Upper lobe of left lung (tissue), 6 donors: Measurements from ENCODE around the gene DAZAP1. TPM values are rescaled to one million over a fixed set of nuclear protein-coding genes. Genes with fewer than 3 reads are reported as not detected.
A peak's percentile ranks its signal among the peaks of the same experiment; 100 is the strongest.

Source experiments
- ATAC-seq, 2 donors: fragments of 200-7000 bp; cut with Tn5 transposase; one replicate each; pipeline ENCODE4 v1.9.1; 2022; ENCODE audit warnings: mild to moderate bottlenecking in 2 of 2, moderate library complexity in 2 of 2; ENCODE audit not compliant: low FRiP score in 2 of 2
- DNase-seq, 2 donors: peaks; one replicate each; pipeline ENCODE4 v3.0.0-alpha.2; 2019 to 2020
- H3K27ac ChIP-seq, 4 donors: fragments of 200-600 bp; sonication (generic); one replicate each; pipeline ENCODE4 v1.5.1; 2016 to 2019
- H3K27me3 ChIP-seq, 4 donors: fragments of 200-600 bp; sonication (generic); one replicate each; pipeline ENCODE4 v1.5.1; 2017 to 2019
- H3K36me3 ChIP-seq, 4 donors: fragments of 200-600 bp; sonication (generic); one replicate each; pipeline ENCODE4 v1.5.1; 2016 to 2019
- H3K4me1 ChIP-seq, 4 donors: fragments of 200-600 bp; sonication (generic); one replicate each; pipeline ENCODE4 v1.5.1; 2018 to 2019
- H3K4me3 ChIP-seq, 4 donors: fragments of 200-600 bp; sonication (generic); one replicate each; pipeline ENCODE4 v1.5.1; 2017 to 2019; ENCODE audit warnings: mild to moderate bottlenecking in 2 of 4, moderate library complexity in 1 of 4
- H3K9me3 ChIP-seq, 4 donors: fragments of 200-600 bp; sonication (generic); one replicate each; pipeline ENCODE4 v1.5.1; 2018 to 2019
- CTCF ChIP-seq, 6 experiments: fragments of 450-650 bp in 4 of 6; fragments of 200-600 bp in 2 of 6; sonication (generic) in 2 of 6; IDR thresholded peaks; one replicate each; pipeline ENCODE4 v1.5.1; 2016 to 2019; ENCODE audit warnings: antibody characterized with exemption in 6 of 6
- EP300 ChIP-seq, 4 donors: sonication (generic); formaldehyde crosslinking; IDR thresholded peaks; one replicate each; pipeline ENCODE4 v1.5.1; 2017; ENCODE audit warnings: antibody characterized with exemption in 4 of 4, control low read depth in 2 of 4
- POLR2A ChIP-seq, 4 donors: fragments of 450-650 bp; IDR thresholded peaks; one replicate each; pipeline ENCODE4 v1.5.1; 2016 to 2017; ENCODE audit warnings: antibody characterized with exemption in 4 of 4, mild to moderate bottlenecking in 2 of 4
- POLR2AphosphoS5 ChIP-seq, 2 donors: sonication (generic); formaldehyde crosslinking; IDR thresholded peaks; one replicate each; pipeline ENCODE4 v1.5.1; 2017; ENCODE audit warnings: antibody characterized with exemption in 2 of 2
- WGBS, 2 donors: methylation state at CpG; one replicate each; pipeline ENCODE4 v1.1.5; 2017 to 2018; 5-methylcytosine and 5-hydroxymethylcytosine counted together
- total RNA-seq, 6 donors: library from RNA; depleted of rRNA in 4 of 6; stranded (reverse); fragments of >200 nt in 4 of 6; gene quantifications; one replicate each; pipeline versions ENCODE4 v1.1.0 to v1.2.1, GENCODE V29; 2016 to 2021
- donor health status: DM: no; HTN: no; CAD: no; lungs with moderate emphysema.
- donor health status: DM: no; HTN: yes; CAD: no; lungs with severe emphysema.

Gene DAZAP1
- total RNA-seq, 6 donors from 2014 or later, result 38.9 to 107 (median 78.7) TPM

- Histone ChIP-seq H3K36me3 (peaks cover 3 to 82% (median 56%) of the 10 kb centered on the region in 4 donors), H3K9me3 (no peaks in the 10 kb centered on the region), H3K27me3 (no peaks in the 10 kb centered on the region), H3K4me3 (no peak overlapping the region), H3K4me1 (no peaks in the 10 kb centered on the region), H3K27ac (peak overlapping the region in 1 of 4 donors; percentile 8)
- 87 to 91% methylated on average over 16 to 20 of the region's 20 CpGs for WGBS, 2 donors
- no peak for DNase-seq
- no peak for ATAC-seq
- TF ChIP-seq EP300 (IDR thresholded peaks at IDR 0.05) (no peak), POLR2AphosphoS5 (IDR thresholded peaks at IDR 0.05) (no peak), POLR2A (IDR thresholded peaks at IDR 0.05) (no peak), CTCF (IDR thresholded peaks at IDR 0.05) (no peak)
Observed at GRCh38 chr19:1373042-1373533, 34.3 kb upstream of the DAZAP1 start.

- TF ChIP-seq CTCF (IDR thresholded peaks at IDR 0.05) (no peak), EP300 (IDR thresholded peaks at IDR 0.05) (no peak), POLR2A (IDR thresholded peaks at IDR 0.05) (no peak), POLR2AphosphoS5 (IDR thresholded peaks at IDR 0.05) (no peak)
- H3K9me3 ChIP-seq, result no peaks in the 10 kb centered on the region
- DNase-seq, result peak in 1 of 2 donors; percentile 82
- H3K4me3 ChIP-seq, result no peak overlapping the region
- peak overlapping the region in 3 of 4 donors; percentile 8 to 28 (median 17) for H3K27ac ChIP-seq
- 66 to 71% methylated on average over 20 to 22 of the region's 22 CpGs for WGBS, 2 donors
- no peaks in the 10 kb centered on the region for H3K4me1 ChIP-seq
- H3K27me3 ChIP-seq, result no peaks in the 10 kb centered on the region
- peaks cover 3 to 82% (median 56%) of the 10 kb centered on the region in 4 donors for H3K36me3 ChIP-seq
- ATAC-seq, result peak in 1 of 2 donors; percentile 23
Observed at GRCh38 chr19:1373534-1374249, 33.7 kb upstream of the DAZAP1 start.

GRCh38 chr19:1374250-1374577, 33.2 kb upstream of the DAZAP1 start:
- no peak overlapping the region for H3K27ac ChIP-seq
- H3K36me3 ChIP-seq, result peaks cover 3 to 77% (median 53%) of the 10 kb centered on the region in 4 donors
- no peaks in the 10 kb centered on the region for H3K9me3 ChIP-seq
- no peak overlapping the region for H3K4me3 ChIP-seq
- no peaks in the 10 kb centered on the region for H3K27me3 ChIP-seq
- ATAC-seq (no peak), DNase-seq (no peak)
- no peak for TF ChIP-seq EP300 (IDR thresholded peaks at IDR 0.05)
- no peak for TF ChIP-seq POLR2A (IDR thresholded peaks at IDR 0.05)
- TF ChIP-seq CTCF (IDR thresholded peaks at IDR 0.05), result no peak
- TF ChIP-seq POLR2AphosphoS5 (IDR thresholded peaks at IDR 0.05), result no peak
- 85 to 95% methylated on average over 11 to 12 of the region's 12 CpGs for WGBS, 2 donors
- H3K4me1 ChIP-seq, result no peaks in the 10 kb centered on the region

- H3K4me3 ChIP-seq, result no peak overlapping the region
- ATAC-seq, result no peak
- TF ChIP-seq CTCF (IDR thresholded peaks at IDR 0.05), result no peak
- no peak for TF ChIP-seq EP300 (IDR thresholded peaks at IDR 0.05)
- no peak for TF ChIP-seq POLR2A (IDR thresholded peaks at IDR 0.05)
- no peak for TF ChIP-seq POLR2AphosphoS5 (IDR thresholded peaks at IDR 0.05)
- H3K27ac ChIP-seq, result no peak overlapping the region
- H3K36me3 ChIP-seq, result peaks cover 3 to 55% (median 32%) of the 10 kb centered on the region in 4 donors
- H3K27me3 ChIP-seq, result no peaks in the 10 kb centered on the region
- no peaks in the 10 kb centered on the region for H3K9me3 ChIP-seq
- H3K4me1 ChIP-seq, result no peaks in the 10 kb centered on the region
- DNase-seq, result no peak
- WGBS, 2 donors, result 96 to 97% methylated on average over 17 of the region's 17 CpGs
Observed at GRCh38 chr19:1376415-1376805, 31.0 kb upstream of the DAZAP1 start.
